OCI-LY7 (cell line): ENCODE results near the gene BTBD6. TPM values are rescaled to one million over a fixed set of nuclear protein-coding genes. Genes with fewer than 3 reads are reported as not detected.

ENCODE experiments used
- BruUV-seq: library from RNA; stranded (reverse); fragments of 400-500 nt; replicated peaks from 2 replicates; lab custom pipeline; 2021; lab: Mats Ljungman, UMichigan
- CTCF ChIA-PET: fragments of 300-600 bp; sonication (Branson Sonifier 250); formaldehyde crosslinking; loops from one replicate; lab custom pipeline; 2022; ENCODE audit warnings: antibody characterized with exemption; ENCODE audit not compliant: unreplicated experiment; lab: Charles Lee
- POLR2A ChIA-PET: fragments of 300-600 bp; sonication (Branson Sonifier 250); formaldehyde crosslinking; loops from one replicate; lab custom pipeline; 2022; ENCODE audit warnings: antibody characterized with exemption; lab: Charles Lee
- DNase-seq: peaks from one replicate; pipeline ENCODE4 v3.0.0-alpha.2; 2015; ENCODE audit warnings: low spot score
- H2AFZ ChIP-seq: fragments of 200-600 bp; sonication (generic), shearing (Covaris generic); 2 replicates; pipeline ENCODE4 v1.6.1; 2014; ENCODE audit warnings: mild to moderate bottlenecking, antibody characterized with exemption, low read length, moderate library complexity
- H3K27ac ChIP-seq: fragments of 200-600 bp; sonication (generic); 2 replicates; pipeline ENCODE4 v1.5.1; 2014; ENCODE audit warnings: mixed run types, low read depth, mild to moderate bottlenecking, moderate library complexity, low read length, inconsistent platforms; ENCODE audit not compliant: poor library complexity, severe bottlenecking
- H3K36me3 ChIP-seq: fragments of 200-600 bp; sonication (generic); 2 replicates; pipeline ENCODE4 v1.6.1; 2014; ENCODE audit warnings: mild to moderate bottlenecking, antibody characterized with exemption, low read length, moderate library complexity, mixed read lengths; ENCODE audit not compliant: insufficient read depth
- H3K4me1 ChIP-seq: fragments of 200-600 bp; sonication (generic); 2 replicates; pipeline ENCODE4 v1.5.1; 2014; ENCODE audit warnings: mild to moderate bottlenecking, low read length; ENCODE audit not compliant: insufficient read depth, poor library complexity, severe bottlenecking
- H3K4me2 ChIP-seq: fragments of 200-600 bp; sonication (generic); 2 replicates; pipeline ENCODE4 v1.6.1; 2014; ENCODE audit warnings: mild to moderate bottlenecking, low read length
- H3K4me3 ChIP-seq: fragments of 200-600 bp; sonication (generic); 2 replicates; pipeline ENCODE4 v1.5.1; 2014; ENCODE audit warnings: mild to moderate bottlenecking, low read depth, low read length; ENCODE audit not compliant: poor library complexity, severe bottlenecking
- H3K79me2 ChIP-seq: fragments of 200-600 bp; sonication (generic); 2 replicates; pipeline ENCODE4 v1.6.1; 2016; ENCODE audit warnings: low read depth, mild to moderate bottlenecking, low read length, moderate library complexity, mixed read lengths; ENCODE audit not compliant: insufficient read depth
- H3K9me2 ChIP-seq: fragments of 200-600 bp; sonication (generic); 2 replicates; pipeline ENCODE4 v1.6.1; 2016; ENCODE audit warnings: mild to moderate bottlenecking, low read length, mixed read lengths; ENCODE audit not compliant: insufficient read depth
- H3K9me3 ChIP-seq: fragments of 200-600 bp; sonication (generic); 2 replicates; pipeline ENCODE4 v1.6.1; 2014; ENCODE audit warnings: mild to moderate bottlenecking, mixed run types, low read length, mixed read lengths
- H4K20me1 ChIP-seq: fragments of 200-600 bp; sonication (generic); 2 replicates; pipeline ENCODE4 v1.6.1; 2014; ENCODE audit warnings: mild to moderate bottlenecking, antibody characterized with exemption, low read length, moderate library complexity, mixed read lengths; ENCODE audit not compliant: insufficient read depth
- CTCF ChIP-seq: fragments of 200-600 bp; sonication (generic); conservative IDR thresholded peaks from 2 replicates; pipeline ENCODE4 v1.5.1; 2014; ENCODE audit warnings: mild to moderate bottlenecking, antibody characterized with exemption, low read length, moderate library complexity, mixed read lengths
- EZH2phosphoT487 ChIP-seq: fragments of 200-600 bp; sonication (generic); IDR thresholded peaks from 2 replicates; pipeline ENCODE4 v1.6.1; 2018; ENCODE audit warnings: low read depth, borderline replicate concordance, mild to moderate bottlenecking, mixed run types, antibody characterized with exemption, low read length, moderate library complexity, mixed read lengths
- intact Hi-C: fragments of 100-400 bp; cut with micrococcal nuclease; formaldehyde crosslinking; loops from one replicate; pipeline ENCODE4 v1.10.0; 2022; ENCODE audit not compliant: unreplicated experiment
- total RNA-seq, 2 experiments: library from RNA; depleted of rRNA in 1 of 2; stranded (reverse); fragments of >200 nt in 1 of 2; shearing (Covaris generic) in 1 of 2; gene quantifications; 2 replicates each; pipeline ENCODE4 v1.2.3, GENCODE V29; 2014 to 2022

The BTBD6 gene
- total RNA-seq, 2 experiments from 2014 or later, result 5.7 to 27.9 TPM

DNA sequence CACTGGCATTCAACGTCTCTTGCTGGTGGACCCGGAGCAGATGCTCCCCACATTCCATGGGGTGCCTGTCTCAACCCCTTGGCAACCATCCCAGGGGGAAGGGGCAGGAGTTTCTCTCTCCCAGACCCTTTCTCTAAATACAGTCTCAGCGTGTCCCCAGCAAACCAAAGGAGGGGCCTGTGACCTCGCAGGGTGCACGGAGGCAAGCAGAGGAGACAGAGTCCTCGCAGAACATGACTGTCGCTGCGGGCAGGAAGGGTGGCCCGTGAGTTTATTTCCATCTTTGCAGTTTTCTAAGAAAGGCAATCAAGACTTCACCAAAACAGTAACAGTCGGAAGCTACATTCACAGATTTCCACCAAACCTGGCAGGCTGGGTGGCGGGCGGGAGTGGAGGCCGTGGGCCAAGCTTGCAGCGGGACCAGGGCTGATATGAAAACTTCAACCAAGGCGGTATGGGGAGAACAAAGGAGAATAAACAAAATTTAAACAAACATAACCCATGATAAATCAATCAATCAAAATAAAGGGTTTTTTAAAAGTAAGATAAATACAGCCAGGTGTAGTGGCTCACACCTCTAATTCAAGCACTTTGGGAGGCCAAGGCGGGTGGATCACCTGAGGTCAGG, 33.9 kb downstream of the BTBD6 start:
- Histone ChIP-seq H2AFZ (no peak overlapping the region), H3K4me2 (no peak overlapping the region), H3K27ac (no peak overlapping the region), H3K79me2 (no peaks in the 10 kb centered on the region), H3K4me3 (no peak overlapping the region), H3K9me3 (no peaks in the 10 kb centered on the region), H3K36me3 (no peaks in the 10 kb centered on the region), H3K9me2 (no peaks in the 10 kb centered on the region), H4K20me1 (peaks cover 4% of the 10 kb centered on the region; the same call in 1 of the 2 replicates), H3K4me1 (no peaks in the 10 kb centered on the region)
- CTCF ChIA-PET, result no interaction called here
- peak; percentile 53; the same call in 1 of the 2 replicates for TF ChIP-seq CTCF
- TF ChIP-seq EZH2phosphoT487, result no peak
- intact Hi-C loops, result loop anchor here (1.0 to 2.0 kb wide), 2 partner anchors 79 to 192 kb away; no protein-coding TSS in a partner anchor
- BruUV-seq, result no TSS peak
- POLR2A ChIA-PET, result interaction anchor here (0.8 kb wide), 1 partner anchor 184 kb away, joined by 3 read pairs; no protein-coding TSS in a partner anchor
- DNase-seq, result no peak

DNA sequence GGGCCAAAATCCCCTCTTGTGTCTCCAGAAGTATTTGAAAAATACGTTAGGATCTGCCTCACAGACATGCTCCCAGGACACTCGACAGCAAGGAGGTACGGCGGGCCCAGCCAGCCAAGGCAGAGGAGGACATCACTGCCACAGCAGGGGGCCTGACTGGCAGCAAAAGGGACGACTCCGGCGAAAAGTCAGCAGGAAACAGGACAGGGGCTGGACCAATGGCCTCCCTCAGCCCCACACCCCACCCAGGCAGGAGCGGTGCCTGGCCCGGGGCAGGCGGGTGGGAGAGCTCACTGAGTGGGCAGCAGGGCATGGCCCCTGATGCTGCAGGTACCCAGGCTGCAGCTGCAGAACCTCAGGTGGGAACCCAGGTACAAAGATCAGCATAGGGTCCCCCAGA, 34.7 kb downstream of the BTBD6 start:
- no peaks in the 10 kb centered on the region for H3K79me2 ChIP-seq
- intact Hi-C loops, result loop anchor here (2.0 kb wide), 1 partner anchor 80 kb away; no protein-coding TSS in a partner anchor
- POLR2A ChIA-PET, result no interaction called here
- H2AFZ ChIP-seq, result no peak overlapping the region
- no peak for DNase-seq
- H3K27ac ChIP-seq, result no peak overlapping the region
- no peaks in the 10 kb centered on the region for H3K9me2 ChIP-seq
- H3K9me3 ChIP-seq, result no peaks in the 10 kb centered on the region
- no peak for TF ChIP-seq EZH2phosphoT487
- TF ChIP-seq CTCF, result no peak
- peaks cover 4% of the 10 kb centered on the region; the same call in 1 of the 2 replicates for H4K20me1 ChIP-seq
- no TSS peak for BruUV-seq
- H3K4me2 ChIP-seq, result no peak overlapping the region
- CTCF ChIA-PET, result no interaction called here
- no peak overlapping the region for H3K4me3 ChIP-seq
- H3K36me3 ChIP-seq, result no peaks in the 10 kb centered on the region
- H3K4me1 ChIP-seq, result no peaks in the 10 kb centered on the region

DNA sequence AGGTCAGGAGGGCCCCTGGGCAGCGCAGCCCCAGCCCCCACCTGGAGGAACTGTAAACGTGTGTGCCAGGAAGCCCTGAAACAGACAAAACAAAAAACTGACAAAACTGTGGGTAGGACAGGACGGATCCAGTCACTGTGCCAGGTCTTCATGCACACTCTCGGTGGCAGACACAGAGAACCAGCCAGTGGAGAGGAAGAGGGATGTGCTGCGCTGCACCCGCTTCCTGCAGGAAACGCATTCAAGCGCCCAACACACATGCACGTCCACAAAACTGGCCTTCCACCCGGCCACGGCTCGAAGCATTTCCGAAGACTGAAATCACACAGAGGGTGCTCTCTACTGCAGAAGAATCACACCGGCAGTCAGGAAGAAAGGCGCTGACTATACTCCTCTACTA, 35.6 kb downstream of the BTBD6 start:
- DNase-seq, result no peak
- no peaks in the 10 kb centered on the region for H3K4me1 ChIP-seq
- H3K9me2 ChIP-seq, result no peaks in the 10 kb centered on the region
- no TSS peak for BruUV-seq
- ChIA-PET POLR2A (no interaction called here), CTCF (no interaction called here)
- peaks cover 4% of the 10 kb centered on the region; the same call in 1 of the 2 replicates for H4K20me1 ChIP-seq
- no peak overlapping the region for H2AFZ ChIP-seq
- no peak overlapping the region for H3K4me3 ChIP-seq
- no peak overlapping the region for H3K4me2 ChIP-seq
- H3K9me3 ChIP-seq, result no peaks in the 10 kb centered on the region
- H3K27ac ChIP-seq, result no peak overlapping the region
- H3K36me3 ChIP-seq, result no peaks in the 10 kb centered on the region
- intact Hi-C loops, result loop anchor here (2.0 kb wide), 1 partner anchor 81 kb away; no protein-coding TSS in a partner anchor
- TF ChIP-seq CTCF, result no peak
- TF ChIP-seq EZH2phosphoT487, result no peak
- H3K79me2 ChIP-seq, result no peaks in the 10 kb centered on the region
